HG02973 (cell line): ENCODE results near the gene OR2V1.
A peak's percentile ranks its signal among the peaks of the same experiment; 100 is the strongest.
"Not testable (repeated sequence)": the region's sequence is repeated elsewhere in the genome, so short reads cannot be mapped to it uniquely, and the experiment has no call there.

Experiments
- ATAC-seq: cut with Tn5 transposase; IDR thresholded peaks from one replicate; pipeline ENCODE4 v1.9.1; 2021; ENCODE audit warnings: moderate library complexity; ENCODE audit not compliant: unreplicated experiment

The OR2V1 gene

GRCh38 chr5:181130832-181131496, at the start of gene OR2V1:
OR2V1 (minus strand) TSS chr5:181131169; CDS start chr5:181125304, 5,865 bp downstream.
- ATAC-seq: no peak

GRCh38 chr5:181177559-181177958, 46.6 kb upstream of the OR2V1 start:
- ATAC-seq: not testable (repeated sequence)

GRCh38 chr5:181176254-181176952, 45.4 kb upstream of the OR2V1 start:
- ATAC-seq: no peak

GRCh38 chr5:181173420-181174342, 42.7 kb upstream of the OR2V1 start:
- peak; percentile 59 for ATAC-seq

- ATAC-seq: peak; percentile 17
These were observed 42.1 kb upstream of the OR2V1 start for GRCh38 chr5:181173027-181173419.

GRCh38 chr5:181171782-181172181, 40.8 kb upstream of the OR2V1 start:
- ATAC-seq: no peak

GRCh38 chr5:181170996-181171395, 40.0 kb upstream of the OR2V1 start:
- no peak for ATAC-seq

GRCh38 chr5:181170237-181170825, 39.4 kb upstream of the OR2V1 start:
- ATAC-seq: no peak

- ATAC-seq: not testable (repeated sequence)
These were observed 38.7 kb upstream of the OR2V1 start for GRCh38 chr5:181169459-181170236.

- no peak for ATAC-seq
These were observed 37.7 kb upstream of the OR2V1 start for GRCh38 chr5:181168595-181169118.

GRCh38 chr5:181167814-181168488, 37.0 kb upstream of the OR2V1 start:
- ATAC-seq: no peak

GRCh38 chr5:181166812-181167733, 36.1 kb upstream of the OR2V1 start:
- ATAC-seq: no peak

GRCh38 chr5:181164076-181164952, 33.3 kb upstream of the OR2V1 start:
- ATAC-seq: no peak

GRCh38 chr5:181163487-181164075, 32.6 kb upstream of the OR2V1 start:
- ATAC-seq: no peak

- ATAC-seq: no peak
These were observed 30.7 kb upstream of the OR2V1 start for GRCh38 chr5:181161534-181162175.

GRCh38 chr5:181160755-181161533, 30.0 kb upstream of the OR2V1 start:
- ATAC-seq: not testable (repeated sequence)
